Pancreas (tissue), 10 donors: Measurements from ENCODE around the gene IFNGR2. TPM values are rescaled to one million over a fixed set of nuclear protein-coding genes. Genes with fewer than 3 reads are reported as not detected.
"Not testable (repeated sequence)": the region's sequence is repeated elsewhere in the genome, so short reads cannot be mapped to it uniquely, and the experiment has no call there.

ENCODE experiments used
- ATAC-seq, 4 donors: fragments of 200-7000 bp; cut with Tn5 transposase; one replicate each; pipeline versions ENCODE4 v1.8.0 to v1.9.1; 2020; ENCODE audit warnings: mild to moderate bottlenecking in 4 of 4, moderate library complexity in 4 of 4
- DNase-seq, 6 donors: peaks; one replicate each; pipeline ENCODE4 v3.0.0-alpha.2; 2020
- FAIRE-seq: peaks from 2 replicates; lab custom pipeline; 2012; peaks lifted over from hg19 to GRCh38; lab: Jason Lieb, UNC
- H3K27ac ChIP-seq, 4 donors: fragments of 200-600 bp; sonication (generic); 1 replicate in 3 of 4; 2 replicates in 1 of 4; pipeline versions ENCODE4 v1.5.0 to v1.8.0; 2020
- H3K27me3 ChIP-seq, 4 donors: fragments of 200-600 bp; one replicate each; pipeline ENCODE4 v1.8.0; 2021
- H3K36me3 ChIP-seq, 3 donors: fragments of 200-600 bp; sonication (generic) in 1 of 3; one replicate each; pipeline versions ENCODE4 v1.5.0 to v1.8.0; 2020 to 2021
- H3K4me1 ChIP-seq, 3 donors: fragments of 200-600 bp; one replicate each; pipeline ENCODE4 v1.8.0; 2021
- H3K4me3 ChIP-seq, 4 donors: fragments of 200-600 bp; sonication (generic) in 2 of 4; one replicate each; pipeline versions ENCODE4 v1.5.0 to v1.8.0; 2020 to 2021
- H3K9me3 ChIP-seq, 4 donors: fragments of 200-600 bp; one replicate each; pipeline ENCODE4 v1.8.0; 2021
- CTCF ChIP-seq, 4 donors: fragments of 200-600 bp; sonication (generic) in 3 of 4; IDR thresholded peaks; one replicate each; pipeline versions ENCODE4 v1.5.0 to v1.8.0; 2021; ENCODE audit warnings: antibody characterized with exemption in 4 of 4
- WGBS, 2 donors: extraction: QIAGEN DNeasy Blood & Tissue Kit; methylation state at CpG; one replicate each; pipeline ENCODE4 v1.1.7; 2013; 5-methylcytosine and 5-hydroxymethylcytosine counted together
- intact Hi-C, 3 donors: fragments of 100-400 bp; cut with DNase I; formaldehyde crosslinking; loops; one replicate each; pipeline versions ENCODE4 v1.11.1 to v1.14.2; 2022
- polyA plus RNA-seq, 2 donors: library from polyadenylated mRNA; stranded (reverse); fragments of 200-250 nt; gene quantifications; one replicate each; pipeline ENCODE4 v1.2.3, GENCODE V29; 2013
- total RNA-seq, 6 donors: library from RNA; stranded (reverse); fragmentation: NEBNext Ultra II Directional in 4 of 6; extraction: Animal tissue kit (Norgen Biotek cat#: 25700) in 4 of 6; gene quantifications; one replicate each; pipeline versions ENCODE4 v1.2.1 to v1.2.4, GENCODE V29; 2021 to 2023
- donor health status: healthy with polysubstance abuse.
- donor health status: DM: no; HTN: no; CAD: no; lungs with moderate emphysema.
- donor health status: DM: no; HTN: no; CAD: no.
- donor health status: control.
- donor health status: control.
- donor health status: Bipolar disorder and iron deficiency.
- donor health status: DM: yes; HTN: yes; CAD: no.
- donor health status: DM: no; HTN: no; CAD: no.
- donor health status: DM: no; HTN: no; CAD: no.
- donor health status: DM: yes; HTN: yes; CAD: no.

The IFNGR2 gene
- total and polyA plus RNA-seq, 8 donors, result 10.1 to 56.5 (median 19.9) TPM

GRCh38 chr21:33441489-33442477, 38.6 kb downstream of the IFNGR2 start:
- Histone ChIP-seq H3K9me3 (no peaks in the 10 kb centered on the region), H3K27ac (no peak overlapping the region), H3K27me3 (no peaks in the 10 kb centered on the region), H3K36me3 (peaks cover 0 to 10% (median 6%) of the 10 kb centered on the region in 3 donors), H3K4me1 (no peaks in the 10 kb centered on the region), H3K4me3 (no peak overlapping the region)
- no peak for DNase-seq
- 75 to 79% methylated on average over 11 of the region's 11 CpGs for WGBS, 2 donors
- intact Hi-C loops, result no loop called here
- ATAC-seq, result peak in 3 of 4 donors; percentile 18 to 67 (median 49)
- no peak for TF ChIP-seq CTCF (IDR thresholded peaks at IDR 0.05)
- FAIRE-seq, result no peak

DNA sequence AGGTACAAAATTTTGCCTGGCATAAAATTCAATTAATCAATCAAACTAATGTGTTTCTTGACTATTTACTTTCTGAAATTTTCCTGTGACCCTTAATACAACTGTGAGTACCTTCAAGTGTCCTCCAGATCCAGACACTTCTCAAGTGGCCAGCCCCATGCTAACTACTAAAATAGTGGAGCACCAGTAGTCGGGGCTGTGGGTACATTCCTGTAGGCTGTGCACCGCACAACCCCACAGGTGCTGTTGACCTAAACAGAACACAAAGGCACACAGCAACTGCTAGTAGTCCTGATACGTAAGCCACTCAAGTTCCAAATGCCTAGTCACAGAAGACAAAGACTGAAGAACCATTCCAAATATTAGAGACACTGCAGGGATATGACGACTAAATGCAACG, 40.0 kb downstream of the IFNGR2 start:
- TF ChIP-seq CTCF (IDR thresholded peaks at IDR 0.05), result no peak
- intact Hi-C loops, result no loop called here
- no peak overlapping the region for H3K27ac ChIP-seq
- no peaks in the 10 kb centered on the region for H3K27me3 ChIP-seq
- H3K9me3 ChIP-seq, result no peaks in the 10 kb centered on the region
- ATAC-seq (no peak), FAIRE-seq (no peak), DNase-seq (no peak)
- H3K4me1 ChIP-seq, result no peaks in the 10 kb centered on the region
- no peaks in the 10 kb centered on the region for H3K36me3 ChIP-seq
- 82 to 91% methylated on average over 5 of the region's 5 CpGs for WGBS, 2 donors
- H3K4me3 ChIP-seq, result no peak overlapping the region

DNA sequence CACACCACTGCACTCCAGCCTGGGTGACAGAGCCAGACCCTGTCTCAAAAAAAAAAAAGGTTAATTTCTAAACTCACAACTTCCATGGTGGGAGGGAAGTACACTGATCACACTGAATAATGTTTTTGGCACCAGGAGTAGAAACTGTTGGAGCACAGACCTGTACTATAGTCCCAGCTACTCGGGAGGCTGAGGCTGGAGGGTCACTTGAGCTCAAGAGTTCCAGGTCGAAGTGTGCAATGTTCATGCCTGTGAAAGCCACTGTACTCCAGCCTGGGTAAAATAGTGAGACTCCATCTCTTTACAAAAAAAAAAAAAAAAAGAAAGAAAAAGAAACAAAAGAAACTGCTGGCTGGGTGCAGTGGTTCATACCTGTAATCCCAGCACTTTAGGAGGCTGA, 41.3 kb downstream of the IFNGR2 start:
- Histone ChIP-seq H3K4me1 (no peaks in the 10 kb centered on the region), H3K4me3 (no peak overlapping the region), H3K27ac (no peak overlapping the region), H3K27me3 (no peaks in the 10 kb centered on the region), H3K9me3 (no peaks in the 10 kb centered on the region), H3K36me3 (no peaks in the 10 kb centered on the region)
- DNase-seq, result no peak
- no peak for ATAC-seq
- WGBS, 2 donors, result 45 to 61% methylated on average over 2 of the region's 2 CpGs
- no peak for FAIRE-seq
- intact Hi-C loops, result no loop called here
- TF ChIP-seq CTCF (IDR thresholded peaks at IDR 0.05), result no peak

GRCh38 chr21:33446620-33447019, 43.4 kb downstream of the IFNGR2 start:
- not testable (repeated sequence) for H3K27me3 ChIP-seq, FAIRE-seq, ATAC-seq, H3K27ac ChIP-seq, H3K4me3 ChIP-seq, H3K36me3 ChIP-seq, H3K9me3 ChIP-seq, H3K4me1 ChIP-seq, DNase-seq
- 94 to 99% methylated on average over 6 of the region's 6 CpGs for WGBS, 2 donors
- intact Hi-C loops, result loop anchor here in 1 of 3 donors (5.0 kb wide), 1 partner anchor 244 kb away; no protein-coding TSS in a partner anchor

GRCh38 chr21:33449616-33450015, 46.4 kb downstream of the IFNGR2 start:
- DNase-seq (no peak), FAIRE-seq (no peak), ATAC-seq (no peak)
- Histone ChIP-seq H3K4me1 (no peaks in the 10 kb centered on the region), H3K9me3 (no peaks in the 10 kb centered on the region), H3K4me3 (no peak overlapping the region), H3K27me3 (no peaks in the 10 kb centered on the region), H3K27ac (no peak overlapping the region), H3K36me3 (peaks cover 0 to under 1% (median 0%) of the 10 kb centered on the region in 3 donors)
- TF ChIP-seq CTCF (IDR thresholded peaks at IDR 0.05), result no peak
- intact Hi-C loops, result loop anchor here in 1 of 3 donors (5.0 kb wide), 1 partner anchor 247 kb away; no protein-coding TSS in a partner anchor
- WGBS, 2 donors, result 76 to 77% methylated on average over 4 of the region's 4 CpGs
